ENCODE data around the gene OR52A5.
"Not testable (repeated sequence)": the region's sequence is repeated elsewhere in the genome, so short reads cannot be mapped to it uniquely, and the experiment has no call there.

The OR52A5 gene

DNA sequence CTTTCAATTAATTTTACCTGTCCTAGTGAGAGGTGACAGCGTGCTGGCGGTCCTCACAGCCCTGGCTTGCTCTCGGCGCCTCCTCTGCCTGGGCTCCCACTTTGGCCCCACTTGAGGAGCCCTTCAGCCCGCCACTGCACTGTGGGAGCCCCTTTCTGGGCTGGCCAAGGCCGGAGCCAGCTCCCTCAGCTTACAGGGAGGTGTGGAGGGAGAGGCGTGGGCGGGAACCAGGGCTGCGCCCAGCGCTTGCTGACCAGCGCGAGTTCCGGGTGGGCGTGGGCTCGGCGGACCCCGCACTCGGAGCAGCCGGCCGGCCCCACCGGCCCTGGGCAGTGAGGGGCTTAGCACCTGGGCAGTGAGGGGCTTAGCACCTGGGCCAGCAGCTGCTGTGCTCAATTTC lies 6.0 kb upstream of the OR52A5 start:
- not testable (repeated sequence) for H3K4me3 ChIP-seq (ENCODE audit: low read depth, low read length); H3K36me3 ChIP-seq (ENCODE audit: control insufficient read depth, insufficient read depth, low read length); H3K4me1 ChIP-seq (ENCODE audit: control insufficient read depth, insufficient read depth, low read length); H3K9me3 ChIP-seq (ENCODE audit: control insufficient read depth, insufficient read depth, low read length); H3K9ac ChIP-seq (ENCODE audit: low read depth, low read length); H3K27me3 ChIP-seq (ENCODE audit: control insufficient read depth, insufficient read depth, low read length)

DNA sequence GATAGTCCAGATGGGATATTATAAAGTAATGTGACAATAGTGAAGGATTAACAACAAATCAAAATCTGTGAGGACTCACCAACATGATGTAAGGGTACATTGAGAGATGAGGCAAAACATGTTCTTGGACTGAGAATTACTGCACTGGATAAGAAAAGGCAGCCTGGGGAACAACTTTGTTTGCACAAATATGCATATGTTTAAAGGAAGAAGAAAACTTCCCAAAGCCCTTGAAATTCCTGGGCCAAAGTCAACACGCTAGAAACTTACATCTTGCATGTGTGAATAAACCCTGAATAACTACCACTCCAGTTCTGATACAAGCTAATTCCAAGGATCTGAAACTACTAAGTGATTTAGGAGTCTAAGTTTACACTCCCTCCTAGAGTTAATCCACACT lies 1.1 kb downstream of the OR52A5 start:
- no peak overlapping the region for H3K9ac ChIP-seq (ENCODE audit: low read depth, low read length)
- no peaks in the 10 kb centered on the region for H3K27me3 ChIP-seq (ENCODE audit: control insufficient read depth, insufficient read depth, low read length)
- no peak overlapping the region for H3K4me3 ChIP-seq (ENCODE audit: low read depth, low read length)

DNA sequence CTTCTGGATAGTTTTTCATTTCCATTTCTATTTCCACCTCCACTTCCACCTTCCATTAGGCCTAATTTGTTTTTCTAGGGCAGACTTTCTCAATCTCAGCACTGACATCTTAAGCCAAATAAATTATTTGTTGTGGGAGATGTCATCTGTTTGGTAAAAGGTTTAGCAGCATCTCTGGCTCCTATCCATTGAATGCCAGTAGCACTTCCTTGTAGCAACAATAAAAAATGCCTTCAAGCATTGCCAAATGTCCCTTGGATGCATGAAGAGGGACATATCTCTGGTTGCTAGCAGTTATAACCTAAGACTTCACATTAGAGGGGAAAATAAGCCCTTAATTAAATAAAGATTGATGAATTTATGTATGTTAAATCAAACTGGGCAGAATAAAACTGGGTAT lies 1.9 kb downstream of the OR52A5 start:
- Histone ChIP-seq H3K4me1 (ENCODE audit: control insufficient read depth, insufficient read depth, low read length) (no peaks in the 10 kb centered on the region), H3K9me3 (ENCODE audit: control insufficient read depth, insufficient read depth, low read length) (no peaks in the 10 kb centered on the region), H3K27me3 (ENCODE audit: control insufficient read depth, insufficient read depth, low read length) (no peaks in the 10 kb centered on the region), H3K4me3 (ENCODE audit: low read depth, low read length) (no peak overlapping the region), H3K9ac (ENCODE audit: low read depth, low read length) (no peak overlapping the region), H3K36me3 (ENCODE audit: control insufficient read depth, insufficient read depth, low read length) (no peaks in the 10 kb centered on the region)

More for the DNA sequence above, 1.1 kb downstream of the OR52A5 start:
- Histone ChIP-seq H3K4me1 (ENCODE audit: control insufficient read depth, insufficient read depth, low read length) (no peaks in the 10 kb centered on the region), H3K36me3 (ENCODE audit: control insufficient read depth, insufficient read depth, low read length) (no peaks in the 10 kb centered on the region), H3K9me3 (ENCODE audit: control insufficient read depth, insufficient read depth, low read length) (no peaks in the 10 kb centered on the region)

DNA sequence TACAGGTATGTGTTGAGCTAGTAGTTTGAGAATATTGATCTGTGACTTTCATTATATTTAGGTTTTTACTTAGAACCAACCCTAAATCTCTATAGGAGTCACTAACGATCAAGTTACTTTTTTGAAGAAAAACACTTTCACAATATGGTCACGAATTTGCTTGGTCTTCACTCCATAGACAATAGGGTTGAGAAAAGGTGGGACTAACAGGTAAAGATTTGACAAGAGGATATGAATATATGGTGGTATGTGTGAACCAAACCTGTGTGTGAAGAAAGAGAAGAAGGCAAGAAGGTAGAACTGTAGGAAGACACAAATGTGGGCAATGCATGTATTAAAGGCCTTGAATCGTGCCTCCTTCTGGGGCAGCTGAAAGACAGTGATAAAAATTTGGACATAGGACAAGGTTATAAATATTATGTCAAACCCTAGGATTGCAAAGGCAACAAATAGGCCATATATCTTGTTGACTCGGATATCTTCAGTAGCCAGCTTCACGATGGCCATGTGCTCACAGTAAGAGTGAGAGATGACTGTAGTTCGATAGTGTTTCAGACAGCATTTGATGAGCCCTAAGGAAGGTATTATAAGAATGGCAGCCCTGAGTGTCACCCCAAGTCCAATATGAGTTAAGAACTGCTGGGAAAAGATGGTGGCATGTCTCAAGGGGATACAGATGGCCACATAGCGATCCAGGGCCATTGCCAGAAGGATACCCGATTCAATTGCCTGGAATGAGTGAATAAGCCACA lies 6.4 kb downstream of the OR52A5 start:
- H3K27me3 ChIP-seq (ENCODE audit: control insufficient read depth, insufficient read depth, low read length): no peaks in the 10 kb centered on the region
- H3K9me3 ChIP-seq (ENCODE audit: control insufficient read depth, insufficient read depth, low read length): no peaks in the 10 kb centered on the region
- H3K4me1 ChIP-seq (ENCODE audit: control insufficient read depth, insufficient read depth, low read length): no peaks in the 10 kb centered on the region
- no peaks in the 10 kb centered on the region for H3K36me3 ChIP-seq (ENCODE audit: control insufficient read depth, insufficient read depth, low read length)
- H3K9ac ChIP-seq (ENCODE audit: low read depth, low read length): no peak overlapping the region
- H3K4me3 ChIP-seq (ENCODE audit: low read depth, low read length): no peak overlapping the region

DNA sequence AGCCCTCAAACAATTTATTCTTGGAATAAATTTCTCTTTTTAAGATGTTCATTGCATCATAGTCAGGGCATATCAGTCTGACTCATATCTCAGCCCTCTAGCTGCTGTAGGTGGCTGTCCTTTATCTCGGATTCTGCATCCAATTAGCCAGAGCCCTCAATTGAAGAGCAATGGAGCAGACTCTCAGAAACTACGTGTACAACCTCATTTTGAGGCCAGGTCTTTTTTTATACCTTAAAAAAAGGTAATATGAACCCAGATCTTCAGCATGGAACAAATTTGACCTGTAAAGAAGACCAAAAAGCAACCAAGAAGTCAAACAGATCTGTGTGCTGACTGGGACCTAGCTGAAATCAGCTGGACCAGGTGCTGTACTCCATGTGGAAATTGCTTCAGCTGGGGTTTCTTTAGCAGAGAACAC lies 8.7 kb downstream of the OR52A5 start:
- Histone ChIP-seq H3K4me3 (ENCODE audit: low read depth, low read length) (no peak overlapping the region), H3K36me3 (ENCODE audit: control insufficient read depth, insufficient read depth, low read length) (no peaks in the 10 kb centered on the region), H3K4me1 (ENCODE audit: control insufficient read depth, insufficient read depth, low read length) (no peaks in the 10 kb centered on the region), H3K27me3 (ENCODE audit: control insufficient read depth, insufficient read depth, low read length) (no peaks in the 10 kb centered on the region), H3K9ac (ENCODE audit: low read depth, low read length) (no peak overlapping the region), H3K9me3 (ENCODE audit: control insufficient read depth, insufficient read depth, low read length) (no peaks in the 10 kb centered on the region)

DNA sequence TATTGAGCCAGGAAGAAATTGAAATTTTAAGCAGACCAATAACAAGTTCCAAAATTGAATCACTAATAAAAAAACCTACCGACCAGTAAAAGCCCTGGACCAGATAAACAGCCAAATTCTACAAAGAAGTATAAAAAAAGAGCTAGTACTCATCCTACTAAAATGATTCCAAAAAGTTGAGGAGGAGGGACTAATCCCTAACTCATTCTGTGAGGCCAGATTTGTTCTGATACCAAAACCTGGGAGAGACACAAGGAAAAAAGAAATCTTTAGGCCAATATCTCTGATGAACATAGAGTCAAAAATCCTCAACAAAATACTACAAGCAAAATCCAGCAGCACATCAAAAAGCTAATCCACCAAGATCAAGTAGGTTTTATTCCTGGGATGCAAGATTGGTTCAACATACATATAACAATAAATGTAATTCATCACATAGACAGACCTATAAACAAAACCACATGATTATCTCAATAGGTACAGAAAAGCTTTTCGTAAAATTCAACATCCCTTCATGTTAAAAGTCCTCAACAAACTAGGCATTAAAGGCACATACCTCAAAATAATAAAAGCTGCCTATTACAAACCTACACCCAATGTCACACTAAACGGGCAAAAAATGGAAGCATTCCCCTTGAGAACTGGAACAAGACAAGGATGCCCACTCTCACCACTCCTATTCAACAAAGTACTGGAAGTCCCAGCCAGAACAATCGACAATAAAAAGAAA lies 13.1 kb downstream of the OR52A5 start:
- Histone ChIP-seq H3K36me3 (ENCODE audit: control insufficient read depth, insufficient read depth, low read length) (no peaks in the 10 kb centered on the region), H3K9ac (ENCODE audit: low read depth, low read length) (no peak overlapping the region), H3K9me3 (ENCODE audit: control insufficient read depth, insufficient read depth, low read length) (no peaks in the 10 kb centered on the region), H3K4me1 (ENCODE audit: control insufficient read depth, insufficient read depth, low read length) (no peaks in the 10 kb centered on the region), H3K4me3 (ENCODE audit: low read depth, low read length) (no peak overlapping the region), H3K27me3 (ENCODE audit: control insufficient read depth, insufficient read depth, low read length) (no peaks in the 10 kb centered on the region)

DNA sequence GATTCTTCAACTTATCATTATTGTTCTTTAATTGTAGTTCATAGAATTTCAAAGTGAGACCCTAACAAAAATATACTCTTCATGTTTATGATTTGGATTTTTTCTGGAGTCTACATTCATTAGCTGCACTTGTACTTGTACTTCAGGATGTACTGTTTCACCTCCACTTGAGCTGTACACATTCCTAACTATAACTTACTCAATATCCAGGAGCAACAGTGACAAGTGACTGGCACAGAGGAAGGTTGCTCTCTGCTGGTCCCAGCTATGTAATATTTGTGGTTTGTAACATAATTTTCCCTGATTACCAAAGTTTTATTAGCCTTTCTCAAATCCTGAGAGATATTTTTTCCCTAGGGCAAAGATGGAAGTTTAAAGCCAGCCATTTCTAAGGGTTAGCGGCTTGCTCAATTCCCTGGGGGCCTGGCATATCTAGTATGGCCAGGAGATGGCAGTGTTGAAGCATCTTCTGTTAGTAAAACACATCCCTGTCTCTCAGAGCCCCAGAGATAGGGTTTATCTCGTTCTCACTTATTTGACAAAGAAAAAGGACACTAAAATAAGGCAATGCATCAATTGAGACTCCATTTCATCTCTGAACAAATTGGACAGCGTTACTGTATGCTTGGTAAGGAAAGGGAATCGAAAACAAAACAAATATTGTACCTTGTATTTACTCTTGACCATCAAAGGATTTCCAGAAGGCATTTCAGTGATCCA lies 14.2 kb downstream of the OR52A5 start:
- H3K9me3 ChIP-seq (ENCODE audit: control insufficient read depth, insufficient read depth, low read length): no peaks in the 10 kb centered on the region
- no peak overlapping the region for H3K9ac ChIP-seq (ENCODE audit: low read depth, low read length)
- H3K27me3 ChIP-seq (ENCODE audit: control insufficient read depth, insufficient read depth, low read length): no peaks in the 10 kb centered on the region
- H3K4me3 ChIP-seq (ENCODE audit: low read depth, low read length): no peak overlapping the region
- no peaks in the 10 kb centered on the region for H3K36me3 ChIP-seq (ENCODE audit: control insufficient read depth, insufficient read depth, low read length)
- no peaks in the 10 kb centered on the region for H3K4me1 ChIP-seq (ENCODE audit: control insufficient read depth, insufficient read depth, low read length)

DNA sequence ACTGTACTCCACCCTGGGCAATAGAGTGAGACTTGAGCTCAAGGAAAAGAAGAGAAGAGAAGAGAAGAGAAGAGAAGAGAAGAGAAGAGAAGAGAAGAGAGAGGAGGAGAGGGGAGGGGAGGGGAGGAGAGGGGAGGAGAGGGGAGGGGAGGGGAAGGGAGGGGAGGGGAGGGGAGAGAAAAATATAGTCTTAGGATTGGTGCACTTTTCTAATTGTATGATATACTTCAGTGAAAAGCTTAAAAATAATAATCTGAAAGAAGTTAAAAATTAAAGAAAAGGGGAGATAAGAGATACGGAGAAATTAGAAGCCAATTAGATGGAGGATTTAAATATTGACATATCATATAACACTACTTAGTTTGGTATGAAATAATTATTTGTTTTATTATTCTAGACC lies 19.3 kb downstream of the OR52A5 start:
- no peaks in the 10 kb centered on the region for H3K9me3 ChIP-seq (ENCODE audit: control insufficient read depth, insufficient read depth, low read length)
- no peaks in the 10 kb centered on the region for H3K36me3 ChIP-seq (ENCODE audit: control insufficient read depth, insufficient read depth, low read length)
- H3K27me3 ChIP-seq (ENCODE audit: control insufficient read depth, insufficient read depth, low read length): no peaks in the 10 kb centered on the region
- no peak overlapping the region for H3K9ac ChIP-seq (ENCODE audit: low read depth, low read length)
- no peak overlapping the region for H3K4me3 ChIP-seq (ENCODE audit: low read depth, low read length)
- H3K4me1 ChIP-seq (ENCODE audit: control insufficient read depth, insufficient read depth, low read length): no peaks in the 10 kb centered on the region

DNA sequence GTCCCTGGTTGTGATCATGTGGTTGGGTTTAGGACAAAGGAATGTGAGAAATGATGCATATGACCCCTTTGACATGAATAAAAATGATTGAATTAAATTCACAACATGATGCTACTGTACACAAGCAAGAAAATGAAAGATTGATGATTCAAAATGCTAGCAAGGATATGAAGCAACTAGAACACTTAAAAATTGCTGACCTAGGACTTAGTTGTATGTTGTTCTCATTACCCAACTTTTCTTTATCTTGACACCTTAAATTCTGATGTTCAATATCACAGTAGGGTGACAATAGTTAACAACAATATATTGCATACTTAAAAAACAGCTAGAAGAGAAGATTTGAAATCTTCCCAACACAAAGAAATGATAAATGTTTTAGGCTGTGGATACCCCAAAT lies 20.6 kb downstream of the OR52A5 start:
- no peak overlapping the region for H3K4me3 ChIP-seq (ENCODE audit: low read depth, low read length)
- no peaks in the 10 kb centered on the region for H3K36me3 ChIP-seq (ENCODE audit: control insufficient read depth, insufficient read depth, low read length)
- H3K9me3 ChIP-seq (ENCODE audit: control insufficient read depth, insufficient read depth, low read length): no peaks in the 10 kb centered on the region
- H3K9ac ChIP-seq (ENCODE audit: low read depth, low read length): no peak overlapping the region
- H3K4me1 ChIP-seq (ENCODE audit: control insufficient read depth, insufficient read depth, low read length): no peaks in the 10 kb centered on the region
- H3K27me3 ChIP-seq (ENCODE audit: control insufficient read depth, insufficient read depth, low read length): no peaks in the 10 kb centered on the region

DNA sequence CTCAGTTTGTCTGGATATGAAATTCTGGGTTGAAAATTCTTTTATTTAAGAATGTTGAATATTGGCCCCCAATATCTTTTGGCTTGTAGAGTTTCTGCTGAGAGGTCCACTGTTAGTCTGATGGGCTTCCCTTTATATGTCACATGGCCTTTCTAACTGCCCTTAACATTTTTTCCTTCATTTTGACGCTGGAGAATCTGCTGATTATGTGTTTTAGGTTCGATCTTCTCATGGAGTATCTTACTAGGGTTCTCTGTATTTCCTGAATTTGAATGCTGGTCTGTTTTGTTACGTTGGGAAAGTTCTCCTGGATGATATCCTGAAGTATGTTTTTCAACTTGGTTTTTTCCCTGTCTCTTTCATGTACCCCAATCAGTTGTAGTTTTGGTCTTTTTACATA lies 22.8 kb downstream of the OR52A5 start:
- Histone ChIP-seq H3K4me1 (ENCODE audit: control insufficient read depth, insufficient read depth, low read length) (no peaks in the 10 kb centered on the region), H3K4me3 (ENCODE audit: low read depth, low read length) (no peak overlapping the region), H3K9me3 (ENCODE audit: control insufficient read depth, insufficient read depth, low read length) (no peaks in the 10 kb centered on the region), H3K9ac (ENCODE audit: low read depth, low read length) (no peak overlapping the region), H3K36me3 (ENCODE audit: control insufficient read depth, insufficient read depth, low read length) (no peaks in the 10 kb centered on the region), H3K27me3 (ENCODE audit: control insufficient read depth, insufficient read depth, low read length) (no peaks in the 10 kb centered on the region)

DNA sequence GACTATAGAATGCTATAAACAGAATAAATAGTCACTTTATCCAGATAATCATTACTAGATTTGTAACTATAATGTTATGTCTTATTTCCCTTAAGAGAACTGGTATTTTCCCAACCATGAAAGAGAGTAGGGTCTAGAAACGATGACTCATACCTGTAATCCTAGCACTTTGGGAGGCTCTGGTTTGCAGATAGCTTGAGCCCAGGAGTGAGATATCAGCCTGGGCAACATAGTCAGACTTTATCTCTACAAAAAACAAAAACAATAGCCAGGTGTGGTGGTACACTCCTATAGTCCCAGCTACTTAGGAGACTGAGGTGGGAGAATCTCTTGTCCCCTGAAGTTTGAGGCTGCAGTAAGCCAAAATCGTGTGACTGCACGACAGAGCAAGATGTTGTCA lies 30.9 kb downstream of the OR52A5 start:
- no peaks in the 10 kb centered on the region for H3K4me1 ChIP-seq (ENCODE audit: control insufficient read depth, insufficient read depth, low read length)
- no peak overlapping the region for H3K4me3 ChIP-seq (ENCODE audit: low read depth, low read length)
- no peaks in the 10 kb centered on the region for H3K27me3 ChIP-seq (ENCODE audit: control insufficient read depth, insufficient read depth, low read length)
- H3K36me3 ChIP-seq (ENCODE audit: control insufficient read depth, insufficient read depth, low read length): no peaks in the 10 kb centered on the region
- no peaks in the 10 kb centered on the region for H3K9me3 ChIP-seq (ENCODE audit: control insufficient read depth, insufficient read depth, low read length)
- H3K9ac ChIP-seq (ENCODE audit: low read depth, low read length): no peak overlapping the region

DNA sequence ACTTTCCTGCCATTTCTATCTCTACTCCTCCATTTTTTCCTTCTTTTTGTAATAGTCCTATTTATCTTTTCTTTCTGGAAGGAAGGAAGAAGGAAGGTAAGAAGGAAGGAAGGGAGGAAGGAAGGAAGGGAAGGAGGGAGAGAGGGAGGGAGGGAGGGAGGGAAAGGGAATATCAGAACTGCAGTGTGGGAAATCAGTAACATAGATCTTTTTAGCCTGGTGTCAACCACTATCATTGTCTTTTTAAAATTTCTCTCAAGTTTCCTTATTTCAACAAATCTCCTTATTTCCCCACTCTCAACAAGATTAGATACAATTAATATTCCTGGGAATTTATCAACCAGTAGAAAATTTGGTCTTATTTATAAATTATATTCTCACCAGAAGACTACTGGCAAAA lies 35.1 kb downstream of the OR52A5 start:
- H3K4me3 ChIP-seq (ENCODE audit: low read depth, low read length): no peak overlapping the region
- no peaks in the 10 kb centered on the region for H3K4me1 ChIP-seq (ENCODE audit: control insufficient read depth, insufficient read depth, low read length)
- no peak overlapping the region for H3K9ac ChIP-seq (ENCODE audit: low read depth, low read length)
- no peaks in the 10 kb centered on the region for H3K9me3 ChIP-seq (ENCODE audit: control insufficient read depth, insufficient read depth, low read length)
- H3K36me3 ChIP-seq (ENCODE audit: control insufficient read depth, insufficient read depth, low read length): no peaks in the 10 kb centered on the region
- no peaks in the 10 kb centered on the region for H3K27me3 ChIP-seq (ENCODE audit: control insufficient read depth, insufficient read depth, low read length)
